HUES48 (cell line): ENCODE data around the gene RPTOR.
"Not testable (repeated sequence)": the region's sequence is repeated elsewhere in the genome, so short reads cannot be mapped to it uniquely, and the experiment has no call there.

Experiments used
- H3K27ac ChIP-seq: one replicate; pipeline ENCODE4 v1.7.0; 2013; ENCODE audit warnings: low read depth, low read length, inconsistent platforms
- H3K27me3 ChIP-seq: 2 replicates; pipeline ENCODE4 v1.6.1; 2013; ENCODE audit warnings: mild to moderate bottlenecking, low read length; ENCODE audit not compliant: control insufficient read depth, insufficient read depth
- H3K36me3 ChIP-seq: 2 replicates; pipeline ENCODE4 v1.6.1; 2013; ENCODE audit warnings: low read length; ENCODE audit not compliant: control insufficient read depth, insufficient read depth
- H3K4me1 ChIP-seq: 2 replicates; pipeline ENCODE4 v1.6.1; 2013; ENCODE audit warnings: mild to moderate bottlenecking, low read length; ENCODE audit not compliant: control insufficient read depth, insufficient read depth
- H3K4me3 ChIP-seq: 2 replicates; pipeline ENCODE4 v1.5.1; 2013; ENCODE audit warnings: mild to moderate bottlenecking, low read depth, low read length
- H3K9ac ChIP-seq: 2 replicates; pipeline ENCODE4 v1.6.1; 2013; ENCODE audit warnings: mild to moderate bottlenecking, low read depth, low read length, moderate library complexity
- H3K9me3 ChIP-seq: 2 replicates; pipeline ENCODE4 v1.6.1; 2013; ENCODE audit warnings: low read length; ENCODE audit not compliant: control insufficient read depth, insufficient read depth

RPTOR gene

DNA sequence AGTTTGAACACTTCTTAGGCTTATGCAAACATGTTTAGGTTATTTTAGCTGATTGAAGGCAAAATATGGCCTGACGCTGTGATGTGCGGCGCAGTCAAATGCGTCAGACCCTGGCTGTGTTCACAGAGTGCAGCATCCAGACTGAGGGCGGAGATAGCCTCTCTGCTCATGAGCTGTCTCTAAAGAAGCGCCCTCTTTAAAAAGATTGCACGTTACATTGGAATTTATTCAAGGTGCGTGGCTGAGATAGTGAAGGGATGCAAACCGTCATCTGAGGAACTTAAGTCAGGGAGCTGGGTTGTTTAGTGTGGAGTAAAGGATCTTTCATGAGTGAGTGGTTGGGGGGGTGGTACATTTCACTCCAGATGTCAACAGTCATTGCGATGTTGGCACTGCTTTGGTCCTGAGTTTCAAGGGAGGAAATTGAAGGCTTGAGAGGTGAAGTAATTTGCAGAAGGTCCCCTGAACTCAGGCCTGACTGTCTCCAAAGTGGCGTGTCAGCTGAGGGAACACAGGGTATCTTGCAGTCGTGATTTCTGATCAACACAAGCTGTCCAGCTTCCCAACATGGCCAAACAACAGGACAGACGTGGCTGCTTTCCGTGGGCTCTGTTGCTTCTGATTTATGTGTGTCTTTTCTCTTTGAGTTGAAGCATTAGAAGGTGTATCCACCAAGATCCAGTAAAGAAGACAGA, 33.4 kb downstream of the RPTOR start:
- no peak overlapping the region for H3K9ac ChIP-seq
- H3K9me3 ChIP-seq: no peaks in the 10 kb centered on the region
- H3K4me1 ChIP-seq: no peaks in the 10 kb centered on the region
- H3K27ac ChIP-seq: no peak overlapping the region
- H3K27me3 ChIP-seq: no peaks in the 10 kb centered on the region
- no peaks in the 10 kb centered on the region for H3K36me3 ChIP-seq
- H3K4me3 ChIP-seq: no peak overlapping the region

DNA sequence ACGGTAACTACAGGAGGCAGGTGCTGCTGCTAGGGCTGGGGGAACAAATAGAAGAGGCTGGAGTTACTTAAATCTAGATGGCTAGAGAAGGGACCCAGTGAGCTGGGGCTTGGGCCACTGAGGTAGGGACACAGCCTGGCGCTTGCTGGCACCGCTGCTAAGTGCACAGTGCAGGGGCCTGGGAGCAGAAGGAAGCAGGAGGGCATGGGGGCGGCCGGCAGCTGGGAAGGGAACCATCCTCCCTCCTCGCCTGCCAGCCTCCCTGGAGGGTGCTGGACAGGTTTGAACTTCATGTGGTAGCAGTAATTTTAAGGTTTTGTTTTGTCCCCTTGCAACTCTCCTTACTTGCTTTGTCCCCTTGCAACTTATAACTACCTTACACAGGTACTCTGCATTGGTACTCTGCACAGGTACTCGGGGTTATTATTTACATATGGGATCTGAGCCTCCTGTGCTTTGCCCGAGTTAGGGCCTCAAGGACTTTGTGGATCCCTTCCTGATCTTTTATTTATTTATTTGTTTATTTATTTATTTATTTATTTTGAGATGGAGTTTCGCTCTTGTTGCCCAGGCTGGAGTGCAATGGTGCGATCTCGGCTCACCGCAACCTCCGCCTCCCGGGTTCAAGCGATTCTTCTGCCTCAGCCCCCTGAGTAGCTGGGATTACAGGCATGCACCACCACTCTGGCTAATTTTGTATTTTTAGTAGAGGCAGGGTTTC, 34.2 kb downstream of the RPTOR start:
- not testable (repeated sequence) for H3K36me3 ChIP-seq, H3K9ac ChIP-seq, H3K27me3 ChIP-seq, H3K4me1 ChIP-seq, H3K4me3 ChIP-seq, H3K9me3 ChIP-seq, H3K27ac ChIP-seq

DNA sequence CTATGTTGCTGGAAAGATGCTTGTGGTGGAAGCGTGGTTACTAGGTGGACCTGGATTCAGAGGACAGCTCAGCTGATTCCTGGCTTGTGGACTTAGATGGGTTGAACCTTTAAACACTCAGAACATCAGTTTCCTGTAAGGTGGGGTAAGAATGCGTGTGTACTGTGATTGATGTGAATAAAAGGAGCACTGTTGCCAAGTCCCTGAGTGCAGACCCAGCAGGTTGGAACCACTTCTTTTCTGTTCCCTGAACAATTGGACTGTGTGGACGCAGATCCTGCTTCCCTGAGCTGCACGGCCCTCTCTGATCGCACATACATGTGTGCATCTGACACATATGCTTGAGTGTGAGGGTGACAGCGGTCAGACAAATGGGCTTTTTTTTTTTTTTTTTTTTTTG, 37.5 kb downstream of the RPTOR start:
- Histone ChIP-seq H3K36me3 (no peaks in the 10 kb centered on the region), H3K27ac (no peak overlapping the region), H3K4me3 (no peak overlapping the region), H3K27me3 (no peaks in the 10 kb centered on the region), H3K9me3 (no peaks in the 10 kb centered on the region), H3K4me1 (no peaks in the 10 kb centered on the region), H3K9ac (no peak overlapping the region)

DNA sequence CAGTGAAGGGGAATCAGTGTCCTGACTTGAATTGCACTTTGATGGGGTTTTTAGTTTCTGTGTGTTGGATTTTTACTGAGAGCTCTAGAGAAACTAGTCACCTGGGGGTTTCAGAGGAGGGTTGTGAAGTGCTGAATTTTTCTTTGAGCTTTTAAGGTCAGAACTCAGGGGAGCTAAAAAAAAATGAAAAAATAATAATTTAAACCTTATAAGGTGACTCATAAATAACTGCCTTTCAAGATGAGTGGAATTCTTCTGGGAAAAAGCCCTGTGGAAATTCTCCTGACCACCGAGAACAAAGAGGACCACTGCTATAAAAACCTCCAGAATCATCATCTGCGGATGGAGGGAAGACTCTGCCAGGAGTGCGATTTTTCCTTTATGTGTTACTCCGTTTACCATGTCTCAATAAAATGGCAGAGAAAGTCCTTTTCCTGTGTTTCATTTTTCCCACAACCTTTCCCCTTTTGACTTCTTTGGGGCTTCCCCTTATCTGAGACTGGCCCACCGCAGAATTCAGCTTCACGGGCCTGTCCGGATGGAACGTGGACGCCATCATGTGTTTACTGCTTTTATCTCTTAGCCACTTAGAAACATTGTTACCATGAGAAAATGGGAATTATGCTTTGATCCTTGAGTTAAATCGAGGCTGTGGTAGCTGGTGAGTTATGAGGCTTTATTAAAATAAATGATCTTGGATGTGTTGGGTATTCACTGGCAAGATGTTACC, 39.7 kb downstream of the RPTOR start:
- no peak overlapping the region for H3K27ac ChIP-seq
- H3K9me3 ChIP-seq: no peaks in the 10 kb centered on the region
- H3K9ac ChIP-seq: no peak overlapping the region

DNA sequence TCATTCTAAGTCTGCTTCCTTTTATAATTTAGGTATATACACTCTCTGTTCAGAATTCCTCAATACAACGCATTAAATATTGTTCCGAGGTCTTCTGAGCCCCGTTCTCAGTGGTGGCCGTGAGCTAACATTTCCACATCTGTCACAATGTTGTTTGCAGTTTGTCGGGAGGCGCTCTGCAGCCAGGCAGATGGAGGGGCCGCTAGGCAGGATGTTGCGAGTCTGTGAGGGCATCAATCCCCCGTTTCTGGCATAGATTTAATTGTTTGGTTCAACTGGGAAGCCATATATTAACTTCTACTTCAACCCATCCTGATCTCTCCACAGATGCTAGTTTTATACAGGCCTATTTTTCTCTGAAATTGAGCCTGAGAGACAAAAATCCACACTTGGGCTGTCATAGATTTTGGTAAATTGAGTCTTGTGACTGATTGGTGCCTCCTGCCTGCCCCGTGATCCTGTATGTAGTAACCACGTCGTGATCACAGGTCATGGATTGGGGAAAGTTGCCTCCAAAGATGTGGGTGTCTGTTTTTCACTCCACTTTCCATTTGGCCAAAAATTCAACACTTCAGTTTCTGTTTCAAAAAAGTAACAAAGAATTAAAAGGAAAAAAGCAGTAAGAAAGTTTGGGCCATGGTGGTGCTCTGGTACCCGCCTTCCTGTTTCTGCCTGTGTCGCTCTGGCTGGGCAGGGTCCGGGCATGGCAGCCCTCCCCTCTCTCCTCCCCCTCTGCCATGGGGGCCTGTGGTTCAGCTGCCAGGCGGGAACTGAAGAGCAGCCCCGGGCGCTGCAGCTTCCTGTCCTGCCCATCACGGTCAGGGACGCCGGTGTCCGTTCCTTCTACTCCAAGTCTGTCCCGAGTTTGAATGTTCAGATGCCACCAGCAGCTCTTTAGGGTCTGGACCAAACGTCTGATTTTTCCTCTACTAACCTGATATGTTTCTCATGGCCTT, 41.5 kb downstream of the RPTOR start:
- H3K27me3 ChIP-seq: no peaks in the 10 kb centered on the region
- no peak overlapping the region for H3K9ac ChIP-seq
- no peak overlapping the region for H3K4me3 ChIP-seq
- H3K27ac ChIP-seq: no peak overlapping the region
- no peaks in the 10 kb centered on the region for H3K36me3 ChIP-seq
- no peaks in the 10 kb centered on the region for H3K9me3 ChIP-seq
- peaks cover 5% of the 10 kb centered on the region; the same call in 1 of the 2 replicates for H3K4me1 ChIP-seq

More for the DNA sequence above, 39.7 kb downstream of the RPTOR start:
- H3K27me3 ChIP-seq: no peaks in the 10 kb centered on the region
- no peaks in the 10 kb centered on the region for H3K36me3 ChIP-seq
- no peak overlapping the region for H3K4me3 ChIP-seq
- peaks cover 5% of the 10 kb centered on the region; the same call in 1 of the 2 replicates for H3K4me1 ChIP-seq

DNA sequence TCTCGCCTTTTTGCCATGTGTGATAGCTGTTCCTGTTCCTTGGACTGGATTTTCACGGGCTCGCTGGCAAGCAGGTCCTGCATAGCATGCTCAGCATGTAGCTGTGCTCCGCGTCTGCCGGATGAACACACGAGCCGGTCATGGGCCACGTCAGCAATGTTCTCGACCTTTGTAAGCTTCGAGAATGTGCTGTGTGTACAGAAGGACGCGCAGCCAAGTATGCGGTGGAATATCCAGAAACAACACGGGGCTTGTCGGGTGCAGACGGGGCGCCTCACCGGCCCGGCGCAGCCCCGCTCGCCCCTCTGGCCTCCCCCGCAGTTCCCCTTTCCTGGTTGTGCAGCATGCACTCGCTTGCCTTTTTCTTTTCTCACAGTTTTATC, 42.2 kb downstream of the RPTOR start:
- no peak overlapping the region for H3K27ac ChIP-seq
- no peak overlapping the region for H3K4me3 ChIP-seq
- peaks cover 5% of the 10 kb centered on the region; the same call in 1 of the 2 replicates for H3K4me1 ChIP-seq
- no peak overlapping the region for H3K9ac ChIP-seq
- no peaks in the 10 kb centered on the region for H3K36me3 ChIP-seq
- no peaks in the 10 kb centered on the region for H3K27me3 ChIP-seq
- no peaks in the 10 kb centered on the region for H3K9me3 ChIP-seq

DNA sequence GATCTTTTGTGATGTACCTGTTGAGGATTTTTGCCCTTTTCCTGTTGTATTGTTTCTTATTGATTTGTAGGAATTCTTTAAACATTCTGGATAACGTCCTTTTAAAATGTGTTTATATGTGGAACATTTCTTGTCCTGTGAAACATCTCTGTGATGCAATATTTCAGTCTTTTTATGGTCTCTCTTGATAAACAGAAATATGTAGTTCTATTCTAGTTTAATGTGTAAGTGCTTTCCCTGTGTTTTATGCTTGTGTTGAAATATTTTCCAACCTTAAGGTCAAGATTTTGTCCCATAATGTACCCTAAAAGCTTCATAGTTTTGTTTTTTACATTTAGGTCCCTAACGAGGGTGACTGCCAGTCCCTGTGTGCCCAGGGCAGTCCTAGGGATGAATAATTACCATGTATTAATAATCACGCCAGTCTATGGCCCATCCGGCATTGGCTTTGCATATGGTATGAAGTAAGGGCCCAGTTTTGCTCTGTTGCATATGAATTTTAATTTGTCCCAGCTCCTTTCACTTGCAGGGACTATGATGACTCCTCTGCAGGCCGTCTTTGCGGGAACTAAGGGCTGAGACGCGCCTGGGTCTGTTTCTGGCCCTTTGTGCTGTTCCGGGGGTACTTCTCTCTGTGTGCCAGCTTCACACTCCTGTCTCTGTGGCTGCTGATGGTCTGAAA, 44.2 kb downstream of the RPTOR start:
- Histone ChIP-seq H3K9me3 (no peaks in the 10 kb centered on the region), H3K36me3 (no peaks in the 10 kb centered on the region), H3K9ac (no peak overlapping the region), H3K4me3 (no peak overlapping the region), H3K4me1 (peaks cover 5% of the 10 kb centered on the region; the same call in 1 of the 2 replicates), H3K27ac (no peak overlapping the region), H3K27me3 (no peaks in the 10 kb centered on the region)

DNA sequence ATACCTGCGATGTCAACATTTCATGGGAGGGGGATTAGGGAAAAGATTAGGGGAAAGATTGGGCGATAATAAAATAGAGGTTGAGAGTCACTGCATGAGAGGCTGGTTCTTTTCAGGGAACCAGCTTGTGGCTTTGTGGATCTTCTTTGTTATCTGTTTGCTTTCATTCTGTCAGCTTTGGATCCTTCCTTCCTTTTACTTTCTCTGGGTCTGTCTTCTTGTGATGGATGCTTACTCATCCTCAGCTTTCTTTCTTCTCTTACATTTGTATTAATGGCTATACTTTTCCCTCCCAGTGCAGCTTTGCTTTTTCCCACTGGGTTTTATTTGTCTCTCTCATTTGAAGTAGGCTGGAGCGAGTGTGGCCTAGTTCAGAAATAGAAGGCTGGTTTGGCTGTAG, 47.1 kb downstream of the RPTOR start:
- peaks cover 5% of the 10 kb centered on the region; the same call in 1 of the 2 replicates for H3K4me1 ChIP-seq
- no peak overlapping the region for H3K4me3 ChIP-seq
- H3K9me3 ChIP-seq: no peaks in the 10 kb centered on the region
- H3K9ac ChIP-seq: no peak overlapping the region
- H3K27ac ChIP-seq: no peak overlapping the region
- H3K27me3 ChIP-seq: no peaks in the 10 kb centered on the region
- no peaks in the 10 kb centered on the region for H3K36me3 ChIP-seq

DNA sequence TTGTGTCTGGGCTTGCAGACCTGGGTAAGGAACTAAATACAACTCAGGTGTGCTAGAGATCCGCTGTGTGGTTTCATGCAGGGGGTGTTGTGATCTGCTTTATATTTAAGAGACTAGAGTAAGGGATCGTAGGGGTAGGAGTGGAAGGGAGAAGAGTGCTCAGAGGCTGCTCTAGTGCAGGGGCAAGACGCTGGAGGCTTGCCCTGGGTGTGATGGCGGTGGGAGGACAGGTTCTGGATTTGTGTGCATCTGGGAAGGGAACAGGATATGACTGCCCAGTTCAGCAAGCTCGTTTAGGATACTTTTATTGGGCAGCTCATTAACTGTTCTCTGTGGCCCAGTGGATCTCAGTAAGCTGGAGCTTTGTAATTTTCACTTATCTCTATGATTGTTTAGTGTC, 47.6 kb downstream of the RPTOR start:
- Histone ChIP-seq H3K9ac (no peak overlapping the region), H3K27me3 (no peaks in the 10 kb centered on the region), H3K4me1 (peaks cover 5% of the 10 kb centered on the region; the same call in 1 of the 2 replicates), H3K4me3 (no peak overlapping the region), H3K36me3 (no peaks in the 10 kb centered on the region), H3K9me3 (no peaks in the 10 kb centered on the region), H3K27ac (no peak overlapping the region)

DNA sequence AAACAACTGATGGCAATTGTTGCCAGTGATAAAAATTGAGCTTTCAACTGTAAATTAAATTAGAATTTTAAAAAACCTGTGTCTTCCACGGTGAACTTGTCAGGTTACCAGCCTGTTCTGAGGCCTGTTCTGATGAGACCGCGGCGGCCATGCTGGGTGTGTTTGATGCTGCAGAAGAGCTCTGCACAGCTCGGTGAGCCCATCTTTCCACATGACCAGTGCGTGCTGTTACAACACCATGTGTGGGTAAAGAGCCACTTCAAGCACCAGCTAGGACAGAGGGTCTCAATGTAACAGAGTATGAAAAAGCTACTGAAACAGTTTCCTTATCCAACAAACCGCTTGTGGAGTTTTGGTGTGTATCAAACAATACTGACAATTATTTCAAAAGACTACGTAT, 48.5 kb downstream of the RPTOR start:
- Histone ChIP-seq H3K9ac (no peak overlapping the region), H3K4me1 (peaks cover 5% of the 10 kb centered on the region; the same call in 1 of the 2 replicates), H3K27me3 (no peaks in the 10 kb centered on the region), H3K9me3 (no peaks in the 10 kb centered on the region), H3K36me3 (no peaks in the 10 kb centered on the region), H3K27ac (no peak overlapping the region), H3K4me3 (no peak overlapping the region)
